ENCODE results near the gene GINS1.

The GINS1 gene

DNA sequence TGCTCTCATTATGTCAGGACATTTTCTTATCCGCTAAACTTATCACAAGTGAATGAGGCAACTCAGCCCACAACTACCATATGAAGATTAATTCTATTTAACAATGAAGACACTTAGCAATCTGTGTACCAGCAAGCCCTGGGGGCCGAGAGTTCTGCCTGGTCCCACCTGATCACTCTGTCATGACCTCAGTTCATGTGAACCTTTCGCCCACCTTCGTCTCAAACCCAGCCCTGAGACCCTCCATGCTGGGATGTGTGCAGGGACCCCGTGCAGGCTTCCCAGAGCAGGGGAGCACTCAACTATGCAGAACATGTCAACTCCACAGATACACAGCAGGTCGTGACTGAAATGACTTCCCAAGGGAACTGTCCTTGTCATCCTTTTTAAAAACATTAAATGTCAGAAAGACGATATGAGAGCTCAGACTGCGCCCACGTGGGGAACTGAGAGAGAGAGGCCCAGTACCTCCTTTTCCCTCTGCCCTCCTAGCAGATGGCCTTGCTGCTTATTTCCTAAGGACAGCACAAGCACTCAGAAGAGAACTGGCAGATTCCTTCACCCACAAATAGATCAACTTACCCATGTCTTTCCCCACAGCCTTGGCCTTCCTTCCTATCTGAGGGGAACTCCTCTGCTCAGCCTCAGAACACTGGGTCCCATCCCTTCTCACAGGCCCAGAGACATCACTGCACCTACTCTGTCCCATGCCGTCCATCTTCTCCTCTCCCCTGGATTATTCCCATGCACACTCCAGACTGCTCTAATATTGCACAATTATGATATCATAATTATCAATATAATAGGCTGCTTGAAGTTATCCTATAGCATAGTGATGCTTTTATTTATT, 28.4 kb upstream of the GINS1 start:
- Histone ChIP-seq H3K27ac (replicated peaks) (no peak overlapping the region), H3K27me3 (ENCODE audit: insufficient read depth, poor library complexity, severe bottlenecking) (no peaks in the 10 kb centered on the region), H3K4me3 (replicated peaks; ENCODE audit: insufficient read depth, low read length) (no peak overlapping the region)
- no peak for DNase-seq (ENCODE audit: low read depth in 1 of 2, low spot score in 1 of 2)
- no peak for TF ChIP-seq REST (IDR thresholded peaks at IDR 0.05; ENCODE audit: insufficient replicate concordance, low read depth)
- no peak for TF ChIP-seq POLR2AphosphoS5 (IDR thresholded peaks at IDR 0.05; ENCODE audit: low read depth)

DNA sequence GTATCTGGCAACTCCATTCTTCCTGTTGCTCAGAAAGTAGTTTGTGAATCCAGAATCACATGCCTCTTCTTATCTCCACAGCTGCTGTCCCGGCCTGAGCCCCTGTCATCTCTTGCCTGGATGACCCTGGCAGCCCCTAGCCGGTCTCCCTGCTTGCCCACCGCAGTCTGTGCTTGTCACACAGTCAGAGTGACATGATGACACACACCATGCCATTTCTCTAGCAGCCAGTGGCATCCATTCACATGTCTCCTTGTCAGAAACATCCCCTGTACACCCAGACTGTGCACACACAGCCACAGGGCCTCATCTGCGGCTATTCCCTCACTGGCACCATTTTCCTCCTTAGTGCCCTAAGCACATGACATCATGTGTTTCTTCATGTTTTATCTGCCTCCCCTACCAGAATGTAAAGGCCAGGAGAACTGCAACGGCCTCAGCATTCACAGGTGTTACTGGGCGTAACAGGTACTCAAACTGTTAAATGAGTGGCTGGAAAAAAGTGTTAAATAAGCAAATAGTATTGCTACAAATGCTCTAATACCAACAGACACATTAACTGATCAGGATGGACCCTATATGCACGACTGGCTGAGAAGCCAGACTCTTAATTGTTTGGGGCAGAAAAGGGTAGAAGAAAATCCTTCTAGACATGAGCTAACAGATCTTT, 26.4 kb upstream of the GINS1 start:
- Histone ChIP-seq H3K27me3 (ENCODE audit: insufficient read depth, poor library complexity, severe bottlenecking) (no peaks in the 10 kb centered on the region), H3K27ac (replicated peaks) (no peak overlapping the region), H3K4me3 (replicated peaks; ENCODE audit: insufficient read depth, low read length) (no peak overlapping the region)
- no peak for TF ChIP-seq SPI1 (IDR thresholded peaks at IDR 0.05; ENCODE audit: borderline replicate concordance, low read depth)
- TF ChIP-seq REST (IDR thresholded peaks at IDR 0.05; ENCODE audit: insufficient replicate concordance, low read depth), result no peak
- TF ChIP-seq GABPA (IDR thresholded peaks at IDR 0.05; ENCODE audit: low read depth), result no peak
- TF ChIP-seq POLR2AphosphoS5 (IDR thresholded peaks at IDR 0.05; ENCODE audit: low read depth), result no peak
- TF ChIP-seq, protein P1, sequence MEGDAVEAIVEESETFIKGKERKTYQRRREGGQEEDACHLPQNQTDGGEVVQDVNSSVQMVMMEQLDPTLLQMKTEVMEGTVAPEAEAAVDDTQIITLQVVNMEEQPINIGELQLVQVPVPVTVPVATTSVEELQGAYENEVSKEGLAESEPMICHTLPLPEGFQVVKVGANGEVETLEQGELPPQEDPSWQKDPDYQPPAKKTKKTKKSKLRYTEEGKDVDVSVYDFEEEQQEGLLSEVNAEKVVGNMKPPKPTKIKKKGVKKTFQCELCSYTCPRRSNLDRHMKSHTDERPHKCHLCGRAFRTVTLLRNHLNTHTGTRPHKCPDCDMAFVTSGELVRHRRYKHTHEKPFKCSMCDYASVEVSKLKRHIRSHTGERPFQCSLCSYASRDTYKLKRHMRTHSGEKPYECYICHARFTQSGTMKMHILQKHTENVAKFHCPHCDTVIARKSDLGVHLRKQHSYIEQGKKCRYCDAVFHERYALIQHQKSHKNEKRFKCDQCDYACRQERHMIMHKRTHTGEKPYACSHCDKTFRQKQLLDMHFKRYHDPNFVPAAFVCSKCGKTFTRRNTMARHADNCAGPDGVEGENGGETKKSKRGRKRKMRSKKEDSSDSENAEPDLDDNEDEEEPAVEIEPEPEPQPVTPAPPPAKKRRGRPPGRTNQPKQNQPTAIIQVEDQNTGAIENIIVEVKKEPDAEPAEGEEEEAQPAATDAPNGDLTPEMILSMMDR (IDR thresholded peaks at IDR 0.05; ENCODE audit: insufficient read depth, low read length), result no peak
- no peak for DNase-seq (ENCODE audit: low read depth in 1 of 2, low spot score in 1 of 2)

GRCh38 chr20:25382704-25383370, 24.6 kb upstream of the GINS1 start:
- DNase-seq (ENCODE audit: low read depth in 1 of 2, low spot score in 1 of 2), result no peak
- Histone ChIP-seq H3K4me3 (replicated peaks; ENCODE audit: insufficient read depth, low read length) (no peak overlapping the region), H3K27ac (replicated peaks) (no peak overlapping the region), H3K27me3 (ENCODE audit: insufficient read depth, poor library complexity, severe bottlenecking) (no peaks in the 10 kb centered on the region)
- TF ChIP-seq, protein P1 (IDR thresholded peaks at IDR 0.05; ENCODE audit: insufficient read depth, low read length), result no peak
- no peak for TF ChIP-seq SPI1 (IDR thresholded peaks at IDR 0.05; ENCODE audit: borderline replicate concordance, low read depth)
- no peak for TF ChIP-seq GABPA (IDR thresholded peaks at IDR 0.05; ENCODE audit: low read depth)
- TF ChIP-seq REST (IDR thresholded peaks at IDR 0.05; ENCODE audit: insufficient replicate concordance, low read depth), result no peak
- no peak for TF ChIP-seq POLR2AphosphoS5 (IDR thresholded peaks at IDR 0.05; ENCODE audit: low read depth)

All from HL-60 (cell line).